HEK293T (cell line): ENCODE measurements around the gene CORO2B.

Experiments
- FOXA1 ChIP-seq: fragments of 450-650 bp; IDR thresholded peaks from 2 replicates; pipeline ENCODE4 v1.6.1; 2016; ENCODE audit warnings: mild to moderate bottlenecking
- SUZ12 ChIP-seq: fragments of 450-650 bp; IDR thresholded peaks from 2 replicates; pipeline ENCODE4 v1.6.1; 2016; ENCODE audit warnings: mild to moderate bottlenecking

DNA sequence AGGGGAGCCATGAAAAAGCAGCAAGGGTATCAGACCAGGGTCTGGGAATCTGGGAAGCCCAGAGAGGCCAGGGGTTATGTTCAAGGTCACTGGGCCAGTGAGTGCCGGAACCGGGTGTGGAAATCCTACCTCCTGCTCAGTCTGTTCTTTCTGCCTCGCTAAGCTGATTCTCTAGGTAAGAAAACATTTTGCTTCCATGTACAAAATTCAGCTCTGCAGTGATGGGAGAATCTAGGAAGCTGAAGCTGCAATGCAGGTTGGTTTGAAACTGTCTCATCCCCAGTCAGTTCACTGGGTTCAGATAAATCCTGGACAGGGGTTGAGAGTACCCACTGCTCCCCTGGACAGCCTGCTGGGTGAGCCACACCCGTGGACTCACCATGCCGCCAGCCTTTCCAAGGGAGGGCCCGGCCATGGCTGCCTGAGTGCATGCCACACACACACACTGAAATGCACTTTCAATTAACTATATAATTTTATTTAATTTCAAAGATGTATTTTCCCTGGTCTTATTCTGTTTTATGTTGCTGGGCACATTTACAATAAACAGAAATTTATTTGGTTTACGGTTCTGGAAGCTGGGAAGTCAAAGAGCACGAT, 108.4 kb downstream of the CORO2B start:
- TF ChIP-seq SUZ12 = no peak
- no peak for TF ChIP-seq FOXA1
